ENCODE data around the gene SERPINB12. TPM values are rescaled to one million over a fixed set of nuclear protein-coding genes. Genes with fewer than 3 reads are reported as not detected.

Gene SERPINB12
- total and polyA plus RNA-seq, 2 of the 4 experiments (the other 2 are of a cell fraction), result not detected

DNA sequence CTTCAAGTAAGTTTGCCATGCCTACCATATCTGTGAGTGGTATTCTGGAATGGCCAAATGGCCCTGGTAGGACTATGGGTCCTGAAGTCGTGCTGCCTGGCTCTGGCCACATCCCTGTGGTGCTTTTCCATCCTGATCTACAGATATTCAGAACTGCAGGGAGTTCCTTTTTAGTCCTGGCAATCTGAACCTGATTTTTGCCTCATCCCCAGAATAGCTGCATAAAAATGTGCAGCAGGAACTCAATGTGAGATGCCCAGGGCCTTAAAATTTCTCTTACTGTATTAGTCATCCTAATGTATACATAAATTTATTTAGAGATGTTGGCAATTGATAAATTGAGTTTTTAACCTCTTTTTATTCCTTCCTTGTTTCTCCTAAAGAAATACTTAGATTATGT is 50.3 kb downstream of the SERPINB12 start:
- no peak overlapping the region for H3K4me3 ChIP-seq (ENCODE audit: insufficient read depth, low read depth, low read length)
- no peak overlapping the region for H4K8ac ChIP-seq (ENCODE audit: low read depth in 2 of 2, low read length in 2 of 2)
- H2BK120ac ChIP-seq (ENCODE audit: low read depth, low read length), result no peak overlapping the region
- in situ Hi-C loops (cut with MboI; ENCODE audit: low sequenced_read_pairs), result no loop called here
- H3K23ac ChIP-seq (ENCODE audit: low read depth, low read length), result no peak overlapping the region
- H2BK15ac ChIP-seq (ENCODE audit: low read depth, low read length), result no peak overlapping the region
- H3K18ac ChIP-seq (ENCODE audit: low read depth, low read length), result no peak overlapping the region
- ChIA-PET POLR2A (ENCODE audit: unreplicated experiment) (no interaction called here), CTCF (no interaction called here)
- BruUV-seq (replicated peaks), result no TSS peak
- dilution Hi-C loops (cut with HindIII; ENCODE audit: low sequenced_read_pairs, unreplicated experiment), result no loop called here
- H3K4me2 ChIP-seq (ENCODE audit: low read depth, low read length), result no peak overlapping the region
- intact Hi-C loops (cut with micrococcal nuclease), result no loop called here
- no peaks in the 10 kb centered on the region for H3K4me1 ChIP-seq (ENCODE audit: control insufficient read depth, insufficient read depth, low read length)
- no peak overlapping the region for H2BK5ac ChIP-seq (ENCODE audit: low read depth, low read length, poor library complexity, severe bottlenecking)
- no peaks in the 10 kb centered on the region; the same call in 1 of the 2 replicates for H3K9me3 ChIP-seq (ENCODE audit: control insufficient read depth, insufficient read depth, low read length)
- no CpG with 5 or more reads among the region's 1 CpG for WGBS, 2 experiments (ENCODE audit: extremely low coverage in 2 of 2, insufficient read length in 1 of 2)
- H4K20me1 ChIP-seq (ENCODE audit: insufficient read depth, low read length), result no peaks in the 10 kb centered on the region
- no peak overlapping the region for H3K4ac ChIP-seq (ENCODE audit: low read depth, low read length)
- no peak overlapping the region for H2AK5ac ChIP-seq (ENCODE audit: low read depth, low read length)
- DNase-seq (no peak), ATAC-seq (ENCODE audit: low read depth) (no peak)
- H4K91ac ChIP-seq (ENCODE audit: insufficient read depth, low read depth, low read length), result no peak overlapping the region
- H2AFZ ChIP-seq (replicated peaks; ENCODE audit: low read length, poor library complexity), result no peak overlapping the region
- H3K79me1 ChIP-seq (ENCODE audit: low read depth in 1 of 2, low read length in 2 of 2), result no peaks in the 10 kb centered on the region
- no peak overlapping the region for H2BK20ac ChIP-seq (ENCODE audit: low read depth, low read length)
- no peak overlapping the region for H3K27ac ChIP-seq (ENCODE audit: insufficient read depth, low read length)
- no peak overlapping the region for H3K56ac ChIP-seq (ENCODE audit: extremely low read depth, insufficient read depth, low read length)
- no peaks in the 10 kb centered on the region for H3K9me1 ChIP-seq (ENCODE audit: insufficient read depth, low read length)
- no peak for TF ChIP-seq MXI1 (IDR thresholded peaks at IDR 0.05; ENCODE audit: borderline replicate concordance, low read depth, low read length)
- TF ChIP-seq MAZ (IDR thresholded peaks at IDR 0.05; ENCODE audit: borderline replicate concordance, low read depth, low read length), result no peak
- TF ChIP-seq POLR2A (IDR thresholded peaks at IDR 0.05; ENCODE audit: low read depth, low read length), result no peak
- TF ChIP-seq RAD21 (IDR thresholded peaks at IDR 0.05; ENCODE audit: low read length), result no peak
- TF ChIP-seq RCOR1 (IDR thresholded peaks at IDR 0.05; ENCODE audit: insufficient replicate concordance, low read length), result no peak
- TF ChIP-seq CEBPB (IDR thresholded peaks at IDR 0.05; ENCODE audit: low read depth, low read length), result no peak
- no peak for TF ChIP-seq RFX5 (IDR thresholded peaks at IDR 0.05; ENCODE audit: low read depth, low read length)
- TF ChIP-seq, protein P1, sequence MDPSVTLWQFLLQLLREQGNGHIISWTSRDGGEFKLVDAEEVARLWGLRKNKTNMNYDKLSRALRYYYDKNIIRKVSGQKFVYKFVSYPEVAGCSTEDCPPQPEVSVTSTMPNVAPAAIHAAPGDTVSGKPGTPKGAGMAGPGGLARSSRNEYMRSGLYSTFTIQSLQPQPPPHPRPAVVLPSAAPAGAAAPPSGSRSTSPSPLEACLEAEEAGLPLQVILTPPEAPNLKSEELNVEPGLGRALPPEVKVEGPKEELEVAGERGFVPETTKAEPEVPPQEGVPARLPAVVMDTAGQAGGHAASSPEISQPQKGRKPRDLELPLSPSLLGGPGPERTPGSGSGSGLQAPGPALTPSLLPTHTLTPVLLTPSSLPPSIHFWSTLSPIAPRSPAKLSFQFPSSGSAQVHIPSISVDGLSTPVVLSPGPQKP (IDR thresholded peaks at IDR 0.05; ENCODE audit: borderline replicate concordance, low read depth, low read length), result no peak
- no peak for TF ChIP-seq SMC3 (IDR thresholded peaks at IDR 0.05; ENCODE audit: low read depth, low read length)
- TF ChIP-seq, protein P2, sequence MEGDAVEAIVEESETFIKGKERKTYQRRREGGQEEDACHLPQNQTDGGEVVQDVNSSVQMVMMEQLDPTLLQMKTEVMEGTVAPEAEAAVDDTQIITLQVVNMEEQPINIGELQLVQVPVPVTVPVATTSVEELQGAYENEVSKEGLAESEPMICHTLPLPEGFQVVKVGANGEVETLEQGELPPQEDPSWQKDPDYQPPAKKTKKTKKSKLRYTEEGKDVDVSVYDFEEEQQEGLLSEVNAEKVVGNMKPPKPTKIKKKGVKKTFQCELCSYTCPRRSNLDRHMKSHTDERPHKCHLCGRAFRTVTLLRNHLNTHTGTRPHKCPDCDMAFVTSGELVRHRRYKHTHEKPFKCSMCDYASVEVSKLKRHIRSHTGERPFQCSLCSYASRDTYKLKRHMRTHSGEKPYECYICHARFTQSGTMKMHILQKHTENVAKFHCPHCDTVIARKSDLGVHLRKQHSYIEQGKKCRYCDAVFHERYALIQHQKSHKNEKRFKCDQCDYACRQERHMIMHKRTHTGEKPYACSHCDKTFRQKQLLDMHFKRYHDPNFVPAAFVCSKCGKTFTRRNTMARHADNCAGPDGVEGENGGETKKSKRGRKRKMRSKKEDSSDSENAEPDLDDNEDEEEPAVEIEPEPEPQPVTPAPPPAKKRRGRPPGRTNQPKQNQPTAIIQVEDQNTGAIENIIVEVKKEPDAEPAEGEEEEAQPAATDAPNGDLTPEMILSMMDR (conservative IDR thresholded peaks at IDR 0.05; ENCODE audit: low read depth, low read length), result no peak
- TF ChIP-seq, protein P3, sequence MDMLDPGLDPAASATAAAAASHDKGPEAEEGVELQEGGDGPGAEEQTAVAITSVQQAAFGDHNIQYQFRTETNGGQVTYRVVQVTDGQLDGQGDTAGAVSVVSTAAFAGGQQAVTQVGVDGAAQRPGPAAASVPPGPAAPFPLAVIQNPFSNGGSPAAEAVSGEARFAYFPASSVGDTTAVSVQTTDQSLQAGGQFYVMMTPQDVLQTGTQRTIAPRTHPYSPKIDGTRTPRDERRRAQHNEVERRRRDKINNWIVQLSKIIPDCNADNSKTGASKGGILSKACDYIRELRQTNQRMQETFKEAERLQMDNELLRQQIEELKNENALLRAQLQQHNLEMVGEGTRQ (IDR thresholded peaks at IDR 0.05; ENCODE audit: low read depth, low read length), result no peak
- TF ChIP-seq FOS (IDR thresholded peaks at IDR 0.05; ENCODE audit: low read depth, low read length), result no peak
- no peak for TF ChIP-seq CHD1 (IDR thresholded peaks at IDR 0.05; ENCODE audit: low read depth, low read length)
- no peak for TF ChIP-seq BHLHE40 (IDR thresholded peaks at IDR 0.05; ENCODE audit: low read depth, low read length)
- no peak for TF ChIP-seq NFE2L2 (IDR thresholded peaks at IDR 0.05; ENCODE audit: low read depth, low read length)
- no peak for TF ChIP-seq MAFK (IDR thresholded peaks at IDR 0.05; ENCODE audit: low read depth, low read length)
- no peak overlapping the region for H3K9ac ChIP-seq (ENCODE audit: low read depth, low read length)
- no peak overlapping the region for H4K5ac ChIP-seq (ENCODE audit: low read depth, low read length)
- peaks cover 7% of the 10 kb centered on the region; the same call in 1 of the 2 replicates for H3K27me3 ChIP-seq (ENCODE audit: control insufficient read depth, insufficient read depth, low read length)
- H2AK9ac ChIP-seq (replicated peaks; ENCODE audit: low read depth, low read length, poor library complexity), result no peak overlapping the region
- no peaks in the 10 kb centered on the region for H3K36me3 ChIP-seq (ENCODE audit: control insufficient read depth, insufficient read depth, low read length)
- H3K14ac ChIP-seq (replicated peaks; ENCODE audit: low read depth, low read length), result no peak overlapping the region

Data from IMR-90 (cell line).